ENCODE results near the gene TCERG1L.

DNA sequence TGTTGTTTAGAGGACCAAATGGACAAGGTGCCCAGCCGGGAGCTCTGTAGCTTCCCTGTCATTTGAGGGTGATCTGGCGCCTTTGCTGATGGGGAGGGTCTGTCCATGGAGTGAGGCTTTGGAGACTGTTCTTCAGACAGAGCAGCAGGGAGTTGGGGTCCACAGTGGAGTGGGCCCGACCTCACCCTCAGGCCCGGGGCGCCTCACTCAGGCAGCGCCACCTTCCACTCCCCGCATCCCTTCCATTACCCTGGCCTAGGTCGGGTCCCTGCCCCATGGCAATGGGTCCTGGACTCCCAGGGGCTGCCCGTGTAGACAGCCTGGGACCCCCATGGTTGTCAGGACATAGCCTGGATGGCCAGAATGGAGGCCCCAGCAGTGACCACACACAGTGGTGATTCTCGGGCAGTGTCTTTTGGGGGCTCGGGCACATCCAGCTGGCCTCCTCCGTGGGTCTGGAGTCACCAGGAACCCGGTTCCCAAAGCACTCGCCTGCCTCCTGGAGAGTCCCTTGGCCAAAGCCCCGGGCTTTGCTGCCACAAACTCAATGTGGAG lies 38.5 kb downstream of the TCERG1L start:
- no peak for TF ChIP-seq CTCF (IDR thresholded peaks at IDR 0.05 in 8 of 11, conservative IDR thresholded peaks at IDR 0.05 in 3 of 11)
- no peak for TF ChIP-seq POLR2A (IDR thresholded peaks at IDR 0.05)
- no peak for TF ChIP-seq POLR2AphosphoS5 (IDR thresholded peaks at IDR 0.05)
